Activated naive CD8-positive, alpha-beta T cell treated with anti-CD3 and anti-CD28 coated beads, Interleukin-2, amount 50 U/mL, for 24 hours (primary cell): ENCODE measurements around the gene FLT3LG.
A peak's percentile ranks its signal among the peaks of the same experiment; 100 is the strongest.
"Not testable (repeated sequence)": the region's sequence is repeated elsewhere in the genome, so short reads cannot be mapped to it uniquely, and the experiment has no call there.

Experiments used
- ATAC-seq: fragments of 150-1000 bp; cut with Tn5 transposase; one replicate; pipeline ENCODE4 v1.10.0; 2021
- DNase-seq: peaks from one replicate; pipeline ENCODE4 v3.0.0; 2021
- H3K27ac Mint-ChIP-seq: one replicate; pipeline ENCODE4 v1.8.0; 2021; ENCODE audit warnings: mild to moderate bottlenecking, mixed read lengths
- H3K27me3 Mint-ChIP-seq: one replicate; pipeline ENCODE4 v1.8.0; 2021; ENCODE audit warnings: mixed read lengths
- H3K36me3 Mint-ChIP-seq: one replicate; pipeline ENCODE4 v1.8.0; 2021; ENCODE audit warnings: low read depth, mixed read lengths
- H3K4me1 Mint-ChIP-seq: one replicate; pipeline ENCODE4 v1.8.0; 2021; ENCODE audit warnings: mixed read lengths
- H3K4me3 Mint-ChIP-seq: one replicate; pipeline ENCODE4 v1.8.0; 2021; ENCODE audit warnings: mild to moderate bottlenecking, moderate library complexity, mixed read lengths
- H3K9me3 Mint-ChIP-seq: one replicate; pipeline ENCODE4 v1.8.0; 2021; ENCODE audit warnings: mixed read lengths

The FLT3LG gene

DNA sequence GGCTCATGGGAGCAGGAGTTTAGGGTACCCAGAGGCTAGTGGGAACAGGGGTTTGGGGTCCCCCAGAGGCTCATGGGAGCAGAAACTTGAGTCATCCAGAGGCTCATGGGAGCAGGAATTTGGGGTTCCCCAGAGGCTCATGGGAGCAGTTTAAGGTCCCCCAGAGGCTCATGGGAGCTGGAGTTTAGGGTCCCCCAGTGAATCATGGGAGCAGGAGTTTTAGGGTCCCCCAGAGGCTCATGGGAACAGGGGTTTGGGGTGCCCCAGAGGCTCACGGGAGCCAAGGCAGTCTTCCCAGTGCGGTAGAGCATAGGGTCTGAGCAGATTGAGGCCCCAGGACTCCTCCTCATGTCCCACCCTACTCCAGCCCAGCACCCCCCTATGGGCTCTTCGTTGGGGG, 8.6 kb upstream of the FLT3LG start:
- ATAC-seq (no peak), DNase-seq (no peak)
- peaks cover 4% of the 10 kb centered on the region for H3K36me3 Mint-ChIP-seq
- no peak overlapping the region for H3K4me3 Mint-ChIP-seq
- H3K4me1 Mint-ChIP-seq = peaks cover 28% of the 10 kb centered on the region
- H3K27me3 Mint-ChIP-seq = no peaks in the 10 kb centered on the region
- H3K9me3 Mint-ChIP-seq = no peaks in the 10 kb centered on the region
- no peak overlapping the region for H3K27ac Mint-ChIP-seq

DNA sequence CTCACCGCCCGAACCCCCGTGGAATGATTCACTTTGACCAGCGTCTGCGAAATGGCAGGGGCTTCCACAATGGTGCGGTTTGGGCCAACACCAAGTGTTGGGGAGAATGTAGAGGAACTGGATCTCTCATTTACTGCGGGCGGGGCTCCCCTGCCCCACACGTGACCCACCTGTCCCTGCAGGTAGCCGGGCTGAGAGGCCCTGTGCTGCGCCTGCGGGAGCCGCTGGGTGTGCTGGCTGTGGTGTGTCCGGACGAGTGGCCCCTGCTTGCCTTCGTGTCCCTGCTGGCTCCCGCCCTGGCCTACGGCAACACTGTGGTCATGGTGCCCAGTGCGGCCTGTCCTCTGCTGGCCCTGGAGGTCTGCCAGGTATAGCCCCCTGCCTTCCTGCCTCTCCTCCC, 5.8 kb upstream of the FLT3LG start:
- Mint-ChIP-seq H3K9me3 (no peaks in the 10 kb centered on the region), H3K4me3 (no peak overlapping the region), H3K36me3 (peaks cover 3% of the 10 kb centered on the region), H3K27me3 (no peaks in the 10 kb centered on the region), H3K4me1 (peaks cover 51% of the 10 kb centered on the region), H3K27ac (peak overlapping the region; percentile 73)
- no peak for DNase-seq
- no peak for ATAC-seq

DNA sequence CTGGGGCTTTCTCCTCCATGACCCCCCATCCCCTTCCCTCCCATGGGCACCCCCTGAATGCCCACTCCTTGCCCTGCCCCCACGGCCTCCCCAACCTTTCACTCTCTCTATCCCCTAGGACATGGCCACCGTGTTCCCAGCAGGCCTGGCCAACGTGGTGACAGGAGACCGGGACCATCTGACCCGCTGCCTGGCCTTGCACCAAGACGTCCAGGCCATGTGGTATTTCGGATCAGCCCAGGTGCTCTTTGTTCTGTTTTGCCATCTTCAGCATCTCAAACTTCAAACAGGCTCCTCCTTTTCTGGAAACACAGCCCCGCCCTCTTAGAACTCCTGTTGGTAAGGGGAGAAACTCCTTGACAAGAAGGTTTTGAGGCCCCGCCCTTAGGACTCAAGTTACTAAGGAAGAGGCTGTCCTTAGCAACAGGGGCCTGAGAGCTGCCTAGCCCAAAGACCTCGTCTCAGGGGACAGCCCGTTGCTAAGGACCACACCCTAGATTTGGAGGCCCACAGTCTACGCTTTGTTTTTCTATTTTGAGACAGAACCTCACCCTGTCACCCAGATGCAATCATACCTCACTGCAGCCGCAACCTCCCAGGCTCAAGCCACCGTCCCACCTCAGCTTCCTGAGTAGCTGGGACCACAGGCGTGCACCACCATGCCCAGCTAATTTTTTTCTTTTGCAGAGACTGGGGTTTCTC, 5.1 kb upstream of the FLT3LG start:
- no peaks in the 10 kb centered on the region for H3K9me3 Mint-ChIP-seq
- H3K4me1 Mint-ChIP-seq = peaks cover 57% of the 10 kb centered on the region
- ATAC-seq (peak; percentile 79), DNase-seq (peak; percentile 72)
- peaks cover 3% of the 10 kb centered on the region for H3K36me3 Mint-ChIP-seq
- H3K4me3 Mint-ChIP-seq = peak overlapping the region; percentile 59
- H3K27ac Mint-ChIP-seq = peak overlapping the region; percentile 73
- no peaks in the 10 kb centered on the region for H3K27me3 Mint-ChIP-seq

DNA sequence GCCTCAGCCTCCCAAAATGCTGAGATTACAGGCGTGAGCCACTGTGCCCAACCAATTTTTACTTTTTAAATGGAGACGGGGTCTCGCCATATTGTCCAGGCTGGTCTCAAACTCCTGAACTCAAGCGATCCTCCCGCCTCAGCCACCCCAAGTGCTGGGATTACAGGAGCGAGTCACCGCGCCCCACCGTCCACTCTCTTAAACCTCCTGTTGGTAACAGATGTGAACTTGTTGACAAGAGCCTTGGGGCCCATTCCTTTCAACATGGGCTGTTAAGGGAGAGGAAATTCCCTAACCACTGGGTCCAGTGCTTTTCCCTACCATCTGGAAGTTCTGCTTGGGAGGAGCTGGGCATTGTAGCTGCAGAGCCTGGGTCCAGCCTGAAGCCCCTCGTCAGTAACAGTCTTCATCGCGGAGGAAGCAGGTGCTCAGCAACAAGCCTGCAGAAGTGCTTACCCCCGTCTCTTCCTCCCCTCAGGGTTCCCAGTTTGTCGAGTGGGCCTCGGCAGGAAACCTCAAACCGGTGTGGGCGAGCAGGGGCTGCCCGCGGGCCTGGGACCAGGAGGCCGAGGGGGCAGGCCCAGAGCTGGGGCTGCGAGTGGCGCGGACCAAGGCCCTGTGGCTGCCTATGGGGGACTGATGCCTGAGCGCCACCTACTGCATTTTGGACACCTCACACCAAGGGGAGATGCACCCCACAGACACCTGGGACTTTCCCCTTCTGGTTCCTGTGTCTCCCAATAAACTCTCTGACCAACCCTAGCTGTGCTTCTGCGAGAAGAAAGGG, 4.0 kb upstream of the FLT3LG start:
- Mint-ChIP-seq H3K36me3 (peaks cover 3% of the 10 kb centered on the region), H3K27me3 (no peaks in the 10 kb centered on the region), H3K9me3 (no peaks in the 10 kb centered on the region), H3K4me3 (peak overlapping the region; percentile 40), H3K4me1 (peaks cover 60% of the 10 kb centered on the region), H3K27ac (peak overlapping the region; percentile 62)
- ATAC-seq (peak; percentile 70), DNase-seq (peak; percentile 87)

DNA sequence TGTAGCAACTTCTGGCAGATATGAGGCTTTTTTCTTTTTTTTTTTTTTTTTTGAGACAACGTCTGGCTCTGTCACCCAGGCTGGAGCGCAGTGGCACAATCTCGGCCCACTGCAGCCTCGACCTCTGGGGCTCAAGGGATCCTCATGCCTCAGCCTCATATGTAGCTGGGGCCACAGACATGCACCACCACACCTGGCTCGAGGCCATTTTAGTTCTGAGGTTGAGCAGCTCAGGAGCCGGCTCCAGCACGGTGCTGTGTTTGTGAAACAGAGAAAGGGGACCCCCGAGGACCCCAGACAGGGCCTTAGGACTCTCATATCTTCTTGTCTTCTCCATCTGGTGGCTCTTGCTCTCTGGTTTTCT, 3.4 kb upstream of the FLT3LG start:
- Mint-ChIP-seq H3K9me3 (no peaks in the 10 kb centered on the region), H3K27me3 (no peaks in the 10 kb centered on the region), H3K4me1 (peaks cover 64% of the 10 kb centered on the region), H3K36me3 (peaks cover 3% of the 10 kb centered on the region), H3K4me3 (peak overlapping the region; percentile 40), H3K27ac (peak overlapping the region; percentile 62)
- no peak for DNase-seq
- ATAC-seq = no peak

DNA sequence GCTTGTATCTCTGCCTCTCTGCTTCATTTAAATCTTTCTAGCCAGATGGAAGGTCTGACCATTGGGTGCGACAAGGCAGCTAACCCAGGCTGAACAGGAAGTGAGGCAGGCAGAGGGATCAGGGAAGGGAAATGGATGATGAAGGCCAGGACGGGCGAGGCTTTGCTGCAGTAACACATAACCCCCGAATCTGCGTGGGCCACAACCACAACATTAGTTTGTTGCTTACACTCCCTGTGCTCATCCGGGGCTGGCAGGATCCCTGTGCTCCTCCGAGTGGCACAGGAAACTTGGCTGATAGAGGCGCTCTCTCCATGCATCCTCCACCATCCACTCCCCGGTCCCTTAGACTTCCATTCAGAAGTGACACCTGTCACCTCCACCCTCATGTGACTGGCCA, 1.1 kb upstream of the FLT3LG start:
- H3K9me3 Mint-ChIP-seq = no peaks in the 10 kb centered on the region
- peak overlapping the region; percentile 41 for H3K4me3 Mint-ChIP-seq
- peak overlapping the region; percentile 90 for H3K27ac Mint-ChIP-seq
- ATAC-seq = no peak
- H3K27me3 Mint-ChIP-seq = no peaks in the 10 kb centered on the region
- H3K36me3 Mint-ChIP-seq = peaks cover 7% of the 10 kb centered on the region
- H3K4me1 Mint-ChIP-seq = peaks cover 69% of the 10 kb centered on the region
- peak; percentile 30 for DNase-seq

DNA sequence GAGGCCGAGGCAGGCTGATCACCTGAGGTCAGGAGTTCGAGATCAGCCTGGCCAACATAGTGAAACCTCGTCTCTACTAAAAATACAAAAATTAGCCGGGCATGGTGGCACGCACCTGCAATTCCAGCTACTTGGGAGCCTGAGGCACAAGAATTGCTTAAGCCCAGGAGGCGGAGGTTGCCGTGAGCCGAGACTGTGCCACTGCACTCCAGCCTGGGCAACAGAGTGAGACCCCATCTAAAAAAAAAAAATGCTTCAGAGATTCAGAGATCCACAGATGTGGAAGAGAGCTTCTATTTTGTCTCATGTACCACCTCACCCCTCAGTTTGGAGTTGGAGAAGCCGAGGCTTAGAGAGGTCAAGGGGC, 531 bp upstream of the FLT3LG start:
- ATAC-seq, H3K36me3 Mint-ChIP-seq, H3K9me3 Mint-ChIP-seq, DNase-seq, H3K27me3 Mint-ChIP-seq: not testable (repeated sequence)
- H3K4me1 Mint-ChIP-seq = peaks cover 65% of the 10 kb centered on the region
- H3K27ac Mint-ChIP-seq = peak overlapping the region; percentile 90
- H3K4me3 Mint-ChIP-seq = peak overlapping the region; percentile 80

DNA sequence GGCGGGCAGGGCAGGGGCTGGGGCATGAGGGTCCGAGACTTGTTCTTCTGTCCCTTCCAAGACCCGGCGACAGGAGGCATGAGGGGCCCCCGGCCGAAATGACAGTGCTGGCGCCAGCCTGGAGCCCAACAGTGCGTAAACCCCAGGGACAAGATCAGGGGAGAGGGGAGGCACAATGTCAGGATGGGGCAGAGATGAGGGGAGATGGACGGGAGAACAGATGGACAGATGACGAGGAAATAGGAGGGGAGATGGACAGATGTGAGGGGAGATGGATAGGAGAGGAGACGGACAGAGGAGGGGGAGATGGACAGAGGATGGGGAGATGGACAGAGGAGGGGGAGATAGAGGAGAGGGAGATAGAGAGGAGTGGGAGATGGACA, 518 bp downstream of the FLT3LG start:
- H3K4me1 Mint-ChIP-seq = peaks cover 60% of the 10 kb centered on the region
- no peaks in the 10 kb centered on the region for H3K27me3 Mint-ChIP-seq

DNA sequence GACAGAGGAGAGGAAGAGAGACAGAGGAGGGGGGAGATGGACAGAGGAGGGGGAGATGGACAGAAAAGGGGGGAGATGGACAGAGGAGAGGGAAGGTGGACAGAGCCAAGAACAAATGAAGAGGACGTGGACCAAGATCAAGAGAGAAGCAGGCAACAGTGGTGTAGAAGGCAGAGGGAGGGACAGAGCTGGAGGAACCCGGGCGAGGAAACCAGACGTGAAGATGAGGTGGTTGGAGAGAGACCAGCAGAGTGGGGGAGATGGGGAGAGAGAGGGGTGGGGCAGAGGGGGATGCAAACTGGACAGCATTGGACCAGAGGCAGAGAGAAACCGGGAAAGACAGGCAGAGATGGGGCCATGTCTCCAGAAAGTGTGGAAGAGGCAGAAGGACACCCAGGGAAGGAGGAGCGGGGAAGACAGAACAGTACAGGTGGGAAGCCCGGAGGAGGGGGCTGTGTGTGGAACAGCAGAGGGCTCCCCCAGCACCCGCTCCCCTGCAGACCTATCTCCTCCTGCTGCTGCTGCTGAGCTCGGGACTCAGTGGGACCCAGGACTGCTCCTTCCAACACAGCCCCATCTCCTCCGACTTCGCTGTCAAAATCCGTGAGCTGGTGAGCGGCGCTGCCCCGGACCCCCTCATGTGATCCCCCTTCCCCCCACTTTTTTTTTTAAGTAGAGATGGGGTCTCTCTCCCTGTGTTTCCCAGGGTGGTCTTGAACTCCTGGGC, 1.3 kb downstream of the FLT3LG start:
- ATAC-seq = no peak
- peak overlapping the region; percentile 80 for H3K4me3 Mint-ChIP-seq
- H3K27me3 Mint-ChIP-seq = no peaks in the 10 kb centered on the region
- peaks cover 4% of the 10 kb centered on the region for H3K36me3 Mint-ChIP-seq
- H3K9me3 Mint-ChIP-seq = no peaks in the 10 kb centered on the region
- H3K4me1 Mint-ChIP-seq = peaks cover 51% of the 10 kb centered on the region
- peak overlapping the region; percentile 90 for H3K27ac Mint-ChIP-seq
- peak; percentile 29 for DNase-seq

More for the DNA sequence above, 518 bp downstream of the FLT3LG start:
- no peaks in the 10 kb centered on the region for H3K9me3 Mint-ChIP-seq
- DNase-seq (no peak), ATAC-seq (no peak)
- H3K27ac Mint-ChIP-seq = peak overlapping the region; percentile 90
- H3K4me3 Mint-ChIP-seq = peak overlapping the region; percentile 80
- H3K36me3 Mint-ChIP-seq = peaks cover 4% of the 10 kb centered on the region

DNA sequence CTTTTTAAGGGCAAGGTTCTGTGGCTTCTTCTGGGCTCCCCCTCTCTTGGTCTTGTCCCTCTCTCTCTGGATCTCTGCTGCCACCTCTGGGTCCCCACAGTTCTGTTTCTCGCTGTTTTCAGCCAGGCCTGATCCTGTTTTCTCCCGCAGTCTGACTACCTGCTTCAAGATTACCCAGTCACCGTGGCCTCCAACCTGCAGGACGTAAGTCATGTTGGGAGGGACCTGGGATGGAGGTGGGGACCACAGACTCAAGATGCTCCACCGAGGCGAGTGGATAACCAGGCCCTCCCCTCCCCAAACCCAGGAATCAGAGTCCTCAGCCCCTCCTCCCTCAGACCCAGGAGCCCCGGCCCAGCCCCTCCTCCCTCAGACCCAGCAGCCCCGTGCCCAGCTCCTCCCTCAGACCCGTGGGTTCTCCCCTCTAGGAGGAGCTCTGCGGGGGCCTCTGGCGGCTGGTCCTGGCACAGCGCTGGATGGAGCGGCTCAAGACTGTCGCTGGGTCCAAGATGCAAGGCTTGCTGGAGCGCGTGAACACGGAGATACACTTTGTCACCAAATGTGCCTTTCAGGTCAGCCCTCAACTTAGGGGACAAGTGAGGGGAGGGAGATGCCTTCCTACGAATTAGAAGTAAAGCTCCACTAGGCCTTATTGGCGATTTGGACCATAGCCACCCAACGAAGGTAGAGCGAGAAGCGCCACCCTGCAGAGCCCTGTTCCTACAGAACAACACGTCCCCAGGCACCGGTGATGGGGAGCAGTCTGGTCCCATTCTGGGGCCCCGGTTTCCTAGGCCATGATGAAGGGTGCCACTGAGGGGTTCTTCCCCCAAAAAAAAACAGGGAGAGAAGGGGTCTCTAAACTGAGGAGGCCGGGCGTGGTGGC, 2.2 kb downstream of the FLT3LG start:
- DNase-seq (peak; percentile 85), ATAC-seq (peak; percentile 72)
- Mint-ChIP-seq H3K27me3 (no peaks in the 10 kb centered on the region), H3K4me3 (peak overlapping the region; percentile 80), H3K27ac (peak overlapping the region; percentile 88), H3K9me3 (no peaks in the 10 kb centered on the region), H3K36me3 (peaks cover 4% of the 10 kb centered on the region), H3K4me1 (peaks cover 43% of the 10 kb centered on the region)

DNA sequence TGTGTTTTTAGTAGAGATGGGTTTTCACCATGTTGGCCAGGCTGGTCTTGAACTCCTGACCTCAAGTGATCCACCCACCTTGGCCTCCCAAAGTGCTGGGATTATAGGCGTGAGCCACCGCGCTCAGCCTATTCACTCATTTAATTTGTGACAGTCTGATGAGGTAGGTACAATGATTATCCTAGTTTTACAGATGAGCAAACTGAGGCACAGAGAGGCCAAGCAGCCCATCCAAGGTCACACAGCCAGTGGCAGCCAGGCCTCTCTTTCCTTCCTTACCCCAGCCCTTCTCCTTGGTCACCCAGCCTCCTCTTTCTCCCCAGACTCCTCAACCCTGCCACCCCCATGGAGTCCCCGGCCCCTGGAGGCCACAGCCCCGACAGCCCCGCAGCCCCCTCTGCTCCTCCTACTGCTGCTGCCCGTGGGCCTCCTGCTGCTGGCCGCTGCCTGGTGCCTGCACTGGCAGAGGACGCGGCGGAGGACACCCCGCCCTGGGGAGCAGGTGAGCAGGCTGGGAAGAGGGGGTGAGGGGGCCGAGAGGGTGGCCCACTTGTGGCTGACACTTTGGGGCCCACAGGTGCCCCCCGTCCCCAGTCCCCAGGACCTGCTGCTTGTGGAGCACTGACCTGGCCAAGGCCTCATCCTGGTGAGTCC, 6.1 kb downstream of the FLT3LG start:
- Mint-ChIP-seq H3K4me1 (peaks cover 19% of the 10 kb centered on the region), H3K27ac (no peak overlapping the region), H3K36me3 (peaks cover 10% of the 10 kb centered on the region), H3K27me3 (no peaks in the 10 kb centered on the region), H3K4me3 (peak overlapping the region; percentile 14), H3K9me3 (no peaks in the 10 kb centered on the region)
- no peak for DNase-seq
- no peak for ATAC-seq

DNA sequence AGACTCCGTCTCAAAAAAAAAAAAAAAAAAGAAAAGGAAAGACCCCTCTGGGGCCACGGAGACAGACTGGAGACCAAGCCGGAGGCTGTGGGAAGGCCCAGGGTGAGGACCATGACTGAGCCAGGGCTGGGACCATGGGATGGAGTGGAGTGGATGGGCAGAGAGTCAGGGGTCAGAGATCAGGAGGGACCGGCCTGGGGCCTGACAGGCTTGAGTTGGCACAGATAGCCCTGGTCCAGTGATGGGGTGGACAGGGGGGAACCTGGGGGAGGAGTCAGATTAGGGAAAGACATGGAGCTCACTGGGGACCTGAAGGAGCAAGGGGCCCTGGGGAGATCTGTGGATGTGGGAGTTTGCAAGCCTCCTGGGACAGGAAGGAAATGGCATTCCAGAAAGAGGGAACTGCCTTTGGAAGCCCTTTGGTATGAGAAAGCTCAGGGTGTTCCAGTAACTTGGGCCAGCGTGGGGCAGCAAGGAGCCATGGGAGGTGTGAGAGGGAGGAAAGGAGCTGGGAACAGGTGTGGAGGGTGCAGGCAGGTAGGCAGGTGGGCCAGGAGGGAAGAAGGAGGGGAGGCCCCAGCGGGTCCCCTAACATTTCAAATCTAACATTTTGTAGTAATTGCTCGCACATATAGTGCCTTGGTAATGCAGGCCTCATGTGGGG, 7.1 kb downstream of the FLT3LG start:
- no peak for ATAC-seq
- H3K4me1 Mint-ChIP-seq = peaks cover 13% of the 10 kb centered on the region
- peaks cover 14% of the 10 kb centered on the region for H3K36me3 Mint-ChIP-seq
- no peak for DNase-seq
- H3K4me3 Mint-ChIP-seq = no peak overlapping the region
- H3K27me3 Mint-ChIP-seq = no peaks in the 10 kb centered on the region
- H3K27ac Mint-ChIP-seq = no peak overlapping the region
- H3K9me3 Mint-ChIP-seq = no peaks in the 10 kb centered on the region

DNA sequence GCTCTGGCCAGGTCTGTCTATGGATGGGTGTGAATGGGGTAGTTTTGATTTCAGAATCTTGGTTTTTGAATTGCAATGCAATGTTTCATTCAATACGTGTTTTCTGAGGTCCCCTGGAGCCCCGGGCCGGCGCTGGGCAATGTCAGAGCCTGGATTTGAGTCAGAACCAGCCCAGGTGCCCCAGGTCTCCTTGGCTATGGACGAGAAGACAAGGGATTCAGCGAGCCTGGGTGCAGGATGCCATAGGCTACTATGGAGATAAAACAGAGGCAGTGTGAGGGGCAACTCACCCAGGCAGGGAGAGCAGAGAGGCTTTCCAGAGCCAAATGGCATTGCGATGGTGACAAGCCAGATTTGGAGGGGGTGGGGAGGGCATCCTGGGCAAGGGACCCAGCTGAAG, 12.2 kb downstream of the FLT3LG start:
- ATAC-seq (no peak), DNase-seq (no peak)
- H3K4me3 Mint-ChIP-seq = peak overlapping the region; percentile 99
- H3K27me3 Mint-ChIP-seq = peaks cover 10% of the 10 kb centered on the region
- peaks cover 53% of the 10 kb centered on the region for H3K36me3 Mint-ChIP-seq
- H3K9me3 Mint-ChIP-seq = no peaks in the 10 kb centered on the region
- peak overlapping the region; percentile 86 for H3K27ac Mint-ChIP-seq
- peaks cover 45% of the 10 kb centered on the region for H3K4me1 Mint-ChIP-seq
